Measurements from ENCODE around the gene ATP11A.

Gene ATP11A

DNA sequence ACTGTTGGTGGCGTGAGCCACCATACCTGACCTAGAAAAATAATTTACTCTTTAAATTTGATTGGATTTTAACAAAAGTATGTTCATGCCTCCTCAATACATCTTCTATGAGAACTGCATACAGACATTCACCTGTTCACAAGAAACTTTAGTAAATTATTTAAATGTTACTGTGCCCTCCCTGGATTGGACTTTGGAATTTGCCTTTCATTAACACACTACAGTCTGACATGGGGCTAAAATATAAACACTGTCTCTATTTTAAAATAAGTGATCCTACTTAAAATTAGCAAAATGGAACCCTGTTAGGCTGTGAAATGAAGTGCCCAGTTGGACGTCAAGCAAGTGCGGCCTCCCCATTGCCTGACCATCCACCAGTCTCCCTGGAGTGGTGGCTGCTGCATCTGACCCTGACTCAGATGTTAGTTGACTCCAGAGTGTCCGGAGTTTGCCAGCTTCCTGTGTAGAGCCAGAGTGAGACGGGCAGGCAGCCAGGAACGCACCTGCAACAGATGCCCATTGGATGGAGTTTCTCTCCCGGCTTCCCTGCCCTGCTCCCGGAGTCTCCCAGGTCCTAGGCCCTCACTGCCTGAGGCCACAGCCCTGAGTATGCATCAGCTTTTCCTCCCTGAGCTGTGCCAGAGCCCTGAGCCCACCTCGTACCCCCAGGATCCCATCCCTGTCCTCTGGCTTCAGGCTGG lies 45.9 kb upstream of the ATP11A start:
- H3K79me2 ChIP-seq (ENCODE audit: insufficient read depth, low read length), result no peaks in the 10 kb centered on the region
- no peaks in the 10 kb centered on the region for H3K27me3 ChIP-seq (ENCODE audit: insufficient read depth, low read length, poor library complexity)
- no peak overlapping the region for H3K4me3 ChIP-seq (ENCODE audit: low read depth in 1 of 2, low read length in 2 of 2)
- TF ChIP-seq EZH2 (IDR thresholded peaks at IDR 0.05; ENCODE audit: borderline replicate concordance, low read depth, low read length, severe bottlenecking), result no peak
- TF ChIP-seq, protein P1, sequence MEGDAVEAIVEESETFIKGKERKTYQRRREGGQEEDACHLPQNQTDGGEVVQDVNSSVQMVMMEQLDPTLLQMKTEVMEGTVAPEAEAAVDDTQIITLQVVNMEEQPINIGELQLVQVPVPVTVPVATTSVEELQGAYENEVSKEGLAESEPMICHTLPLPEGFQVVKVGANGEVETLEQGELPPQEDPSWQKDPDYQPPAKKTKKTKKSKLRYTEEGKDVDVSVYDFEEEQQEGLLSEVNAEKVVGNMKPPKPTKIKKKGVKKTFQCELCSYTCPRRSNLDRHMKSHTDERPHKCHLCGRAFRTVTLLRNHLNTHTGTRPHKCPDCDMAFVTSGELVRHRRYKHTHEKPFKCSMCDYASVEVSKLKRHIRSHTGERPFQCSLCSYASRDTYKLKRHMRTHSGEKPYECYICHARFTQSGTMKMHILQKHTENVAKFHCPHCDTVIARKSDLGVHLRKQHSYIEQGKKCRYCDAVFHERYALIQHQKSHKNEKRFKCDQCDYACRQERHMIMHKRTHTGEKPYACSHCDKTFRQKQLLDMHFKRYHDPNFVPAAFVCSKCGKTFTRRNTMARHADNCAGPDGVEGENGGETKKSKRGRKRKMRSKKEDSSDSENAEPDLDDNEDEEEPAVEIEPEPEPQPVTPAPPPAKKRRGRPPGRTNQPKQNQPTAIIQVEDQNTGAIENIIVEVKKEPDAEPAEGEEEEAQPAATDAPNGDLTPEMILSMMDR (IDR thresholded peaks at IDR 0.05; ENCODE audit: borderline replicate concordance, extremely low read depth, low read length, poor library complexity, severe bottlenecking), result no peak
- H3K9me3 ChIP-seq (ENCODE audit: insufficient read depth, low read length, severe bottlenecking), result no peaks in the 10 kb centered on the region
- no peak overlapping the region for H3K4me2 ChIP-seq (ENCODE audit: insufficient read depth, low read length)
- H3K36me3 ChIP-seq (ENCODE audit: insufficient read depth, low read length), result no peaks in the 10 kb centered on the region
- no peak overlapping the region for H3K27ac ChIP-seq (ENCODE audit: low read length)
- H2AFZ ChIP-seq (ENCODE audit: low read depth, low read length), result no peak overlapping the region
- H3K4me1 ChIP-seq (ENCODE audit: insufficient read depth, low read length), result no peaks in the 10 kb centered on the region
- H3K9ac ChIP-seq (ENCODE audit: low read depth, low read length), result no peak overlapping the region
- no peaks in the 10 kb centered on the region for H4K20me1 ChIP-seq (ENCODE audit: insufficient read depth, low read length)
- no peak for ATAC-seq (ENCODE audit: insufficient read depth, low read depth)
- DNase-seq, result no peak

DNA sequence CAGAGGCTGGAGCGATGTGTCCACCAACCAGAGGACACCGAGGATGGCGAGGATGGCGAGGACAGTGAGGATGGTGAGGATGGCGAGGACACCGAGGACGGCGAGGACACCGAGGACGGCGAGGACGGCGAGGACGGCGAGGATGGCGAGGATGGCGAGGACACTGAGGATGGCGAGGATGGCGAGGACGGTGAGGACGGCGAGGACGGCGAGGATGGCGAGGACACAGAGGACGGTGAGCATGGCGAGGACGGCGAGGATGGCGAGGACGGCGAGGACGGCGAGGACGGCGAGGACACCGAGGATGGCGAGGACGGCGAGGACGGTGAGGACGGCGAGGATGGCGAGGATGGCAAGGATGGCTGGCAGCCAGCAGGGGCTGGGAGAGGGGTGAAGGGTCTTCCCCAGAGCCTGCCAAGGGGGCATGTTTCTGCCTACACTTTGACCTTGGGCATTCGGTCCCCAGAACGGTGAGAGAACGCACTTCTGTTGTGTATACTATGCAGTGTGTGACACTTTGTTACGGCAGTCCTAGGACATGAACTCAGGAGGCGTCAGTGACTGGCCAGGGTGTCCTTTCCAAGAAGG lies 44.4 kb upstream of the ATP11A start:
- H3K79me2 ChIP-seq (ENCODE audit: insufficient read depth, low read length), result no peaks in the 10 kb centered on the region
- H3K9ac ChIP-seq (ENCODE audit: low read depth, low read length), result no peak overlapping the region
- ATAC-seq (ENCODE audit: insufficient read depth, low read depth) (no peak), DNase-seq (no peak)
- no peaks in the 10 kb centered on the region for H3K36me3 ChIP-seq (ENCODE audit: insufficient read depth, low read length)
- no peaks in the 10 kb centered on the region for H3K4me1 ChIP-seq (ENCODE audit: insufficient read depth, low read length)
- H3K4me3 ChIP-seq (ENCODE audit: low read depth in 1 of 2, low read length in 2 of 2), result no peak overlapping the region
- H3K27me3 ChIP-seq (ENCODE audit: insufficient read depth, low read length, poor library complexity), result no peaks in the 10 kb centered on the region
- no peak overlapping the region for H2AFZ ChIP-seq (ENCODE audit: low read depth, low read length)
- H3K4me2 ChIP-seq (ENCODE audit: insufficient read depth, low read length), result no peak overlapping the region
- H3K9me3 ChIP-seq (ENCODE audit: insufficient read depth, low read length, severe bottlenecking), result no peaks in the 10 kb centered on the region
- TF ChIP-seq, protein P1 (IDR thresholded peaks at IDR 0.05; ENCODE audit: borderline replicate concordance, extremely low read depth, low read length, poor library complexity, severe bottlenecking), result no peak
- TF ChIP-seq EZH2 (IDR thresholded peaks at IDR 0.05; ENCODE audit: borderline replicate concordance, low read depth, low read length, severe bottlenecking), result no peak
- H4K20me1 ChIP-seq (ENCODE audit: insufficient read depth, low read length), result no peaks in the 10 kb centered on the region
- H3K27ac ChIP-seq (ENCODE audit: low read length), result no peak overlapping the region

DNA sequence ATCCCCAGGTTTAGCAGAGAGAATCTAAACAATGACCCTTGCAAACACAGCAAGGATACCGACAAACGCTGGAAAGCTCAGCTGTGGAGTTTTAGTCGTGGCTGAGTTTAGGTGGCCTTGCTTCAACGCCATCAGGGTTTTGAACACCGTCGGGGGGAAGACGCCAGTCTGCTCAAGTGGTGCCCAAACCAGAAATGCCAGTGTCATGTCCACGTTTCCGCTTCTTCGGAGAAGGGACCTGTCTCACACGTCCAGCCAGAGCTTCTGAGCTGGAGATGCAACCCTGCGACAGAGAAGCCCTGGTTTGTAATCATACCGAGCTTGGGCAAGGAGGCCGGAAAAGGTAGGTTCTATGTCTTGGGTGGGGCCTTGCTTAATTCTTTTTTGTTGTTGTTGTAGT lies 42.6 kb upstream of the ATP11A start:
- no peak for DNase-seq
- no peak overlapping the region for H3K9ac ChIP-seq (ENCODE audit: low read depth, low read length)
- no peaks in the 10 kb centered on the region for H3K4me1 ChIP-seq (ENCODE audit: insufficient read depth, low read length)
- peaks cover 4% of the 10 kb centered on the region for H3K27me3 ChIP-seq (ENCODE audit: insufficient read depth, low read length, poor library complexity)
- no peak overlapping the region for H3K4me3 ChIP-seq (ENCODE audit: low read depth in 1 of 2, low read length in 2 of 2)
- no peak for TF ChIP-seq EZH2 (IDR thresholded peaks at IDR 0.05; ENCODE audit: borderline replicate concordance, low read depth, low read length, severe bottlenecking)
- TF ChIP-seq, protein P1 (IDR thresholded peaks at IDR 0.05; ENCODE audit: borderline replicate concordance, extremely low read depth, low read length, poor library complexity, severe bottlenecking), result no peak
- H4K20me1 ChIP-seq (ENCODE audit: insufficient read depth, low read length), result no peaks in the 10 kb centered on the region
- no peak overlapping the region for H3K27ac ChIP-seq (ENCODE audit: low read length)
- no peaks in the 10 kb centered on the region for H3K36me3 ChIP-seq (ENCODE audit: insufficient read depth, low read length)
- no peaks in the 10 kb centered on the region for H3K9me3 ChIP-seq (ENCODE audit: insufficient read depth, low read length, severe bottlenecking)
- H3K79me2 ChIP-seq (ENCODE audit: insufficient read depth, low read length), result no peaks in the 10 kb centered on the region
- no peak overlapping the region for H3K4me2 ChIP-seq (ENCODE audit: insufficient read depth, low read length)
- H2AFZ ChIP-seq (ENCODE audit: low read depth, low read length), result no peak overlapping the region
- ATAC-seq (ENCODE audit: insufficient read depth, low read depth), result no peak

Data from DND-41 (cell line).